NT2/D1 (cell line): Measurements from ENCODE around the gene WBP1.

ENCODE experiments used
- DNase-seq: peaks from one replicate; pipeline ENCODE4 v3.0.0-alpha.2; 2011; ENCODE audit warnings: low read depth, low spot score
- H3K27me3 ChIP-seq: 2 replicates; pipeline ENCODE4 v1.6.0; 2011; ENCODE audit warnings: mild to moderate bottlenecking; ENCODE audit not compliant: insufficient read length, insufficient read depth
- H3K36me3 ChIP-seq: 2 replicates; pipeline ENCODE4 v1.6.1; 2011; ENCODE audit warnings: mild to moderate bottlenecking, low read length, mixed read lengths; ENCODE audit not compliant: insufficient read depth, insufficient read length
- H3K4me1 ChIP-seq: 2 replicates; pipeline ENCODE4 v1.5.1; 2011; ENCODE audit not compliant: insufficient read depth, insufficient read length
- H3K4me3 ChIP-seq: 2 replicates; pipeline ENCODE4 v1.5.1; 2011; ENCODE audit warnings: low read depth; ENCODE audit not compliant: insufficient read length
- H3K9ac ChIP-seq: 2 replicates; pipeline ENCODE4 v1.6.0; 2011; ENCODE audit warnings: low read depth; ENCODE audit not compliant: insufficient read length
- H3K9me3 ChIP-seq: 2 replicates; pipeline ENCODE4 v1.5.1; 2011; ENCODE audit warnings: mild to moderate bottlenecking, low read length; ENCODE audit not compliant: insufficient read depth
- SUZ12 ChIP-seq: IDR thresholded peaks from 2 replicates; pipeline ENCODE4 v1.6.1; 2011; ENCODE audit not compliant: insufficient read length, insufficient read depth; ENCODE audit errors: extremely low read depth
- YY1 ChIP-seq: IDR thresholded peaks from 2 replicates; pipeline ENCODE4 v1.6.1; 2011; ENCODE audit not compliant: insufficient read length, insufficient read depth
- ZNF274 ChIP-seq: IDR thresholded peaks from 2 replicates; pipeline ENCODE4 v1.6.1; 2011; ENCODE audit warnings: mild to moderate bottlenecking, low read depth, low read length

The WBP1 gene

GRCh38 chr2:74447230-74447999 is 10.8 kb upstream of the WBP1 start:
- Histone ChIP-seq H3K9me3 (no peaks in the 10 kb centered on the region), H3K4me3 (no peak overlapping the region), H3K4me1 (no peaks in the 10 kb centered on the region), H3K9ac (no peak overlapping the region), H3K36me3 (no peaks in the 10 kb centered on the region), H3K27me3 (no peaks in the 10 kb centered on the region)
- no peak for DNase-seq
- TF ChIP-seq YY1 (no peak), SUZ12 (no peak), ZNF274 (no peak)

DNA sequence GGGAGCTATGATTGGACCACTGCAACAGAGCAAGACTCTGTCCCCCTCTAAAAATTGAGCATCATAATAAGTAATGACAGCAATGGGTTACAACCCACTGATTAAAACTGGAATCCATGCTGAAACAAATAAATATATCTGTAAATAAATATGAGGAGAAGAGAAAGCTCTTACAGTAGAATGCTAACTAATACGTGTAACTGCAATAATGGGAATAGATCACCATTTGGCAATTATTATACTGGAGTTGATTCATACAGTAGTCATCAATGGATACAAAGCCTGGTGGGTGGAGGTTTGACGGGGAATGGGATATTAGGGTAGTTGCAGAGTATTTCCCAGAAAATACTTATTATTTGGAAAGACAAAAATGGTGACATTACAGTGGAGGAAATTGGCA is 9.5 kb upstream of the WBP1 start:
- no peaks in the 10 kb centered on the region for H3K4me1 ChIP-seq
- no peaks in the 10 kb centered on the region for H3K27me3 ChIP-seq
- H3K9me3 ChIP-seq: no peaks in the 10 kb centered on the region
- DNase-seq: no peak
- no peak overlapping the region for H3K9ac ChIP-seq
- H3K4me3 ChIP-seq: no peak overlapping the region
- TF ChIP-seq SUZ12 (no peak), YY1 (no peak), ZNF274 (no peak)
- no peaks in the 10 kb centered on the region for H3K36me3 ChIP-seq

DNA sequence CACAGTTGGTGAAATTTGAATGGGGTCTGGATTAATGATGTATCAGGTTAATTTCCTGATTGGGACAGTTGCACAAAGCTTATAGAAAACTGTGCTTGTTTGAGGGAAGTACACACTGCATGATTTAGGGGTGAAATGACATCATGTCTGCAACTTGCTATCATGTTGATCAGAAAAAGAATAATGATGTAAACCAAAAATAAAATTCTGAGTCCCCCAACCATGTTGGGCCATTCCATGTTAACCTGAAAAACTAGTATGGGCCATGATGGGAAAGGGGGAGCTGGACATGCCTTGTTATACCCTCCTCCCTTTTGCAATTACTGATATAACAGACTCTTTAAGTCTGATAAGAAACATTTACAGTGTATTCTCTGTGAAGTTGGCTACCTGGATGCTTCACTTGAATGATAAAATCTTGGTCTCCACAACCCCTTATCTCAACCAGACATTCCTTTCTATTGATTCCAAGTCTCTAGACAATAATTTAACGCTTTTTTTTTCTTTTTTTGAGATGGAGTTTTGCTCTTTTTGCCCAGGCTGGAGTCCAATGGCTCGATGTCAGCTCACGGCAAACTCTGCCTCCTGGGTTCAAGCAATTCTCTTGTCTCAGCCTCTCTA is 7.6 kb upstream of the WBP1 start:
- H3K36me3 ChIP-seq: peaks cover under 1% of the 10 kb centered on the region
- DNase-seq: no peak
- no peak overlapping the region for H3K4me3 ChIP-seq
- TF ChIP-seq ZNF274: no peak
- TF ChIP-seq SUZ12: no peak
- TF ChIP-seq YY1: no peak
- no peaks in the 10 kb centered on the region for H3K27me3 ChIP-seq
- H3K9ac ChIP-seq: no peak overlapping the region
- no peaks in the 10 kb centered on the region for H3K9me3 ChIP-seq
- H3K4me1 ChIP-seq: no peaks in the 10 kb centered on the region

DNA sequence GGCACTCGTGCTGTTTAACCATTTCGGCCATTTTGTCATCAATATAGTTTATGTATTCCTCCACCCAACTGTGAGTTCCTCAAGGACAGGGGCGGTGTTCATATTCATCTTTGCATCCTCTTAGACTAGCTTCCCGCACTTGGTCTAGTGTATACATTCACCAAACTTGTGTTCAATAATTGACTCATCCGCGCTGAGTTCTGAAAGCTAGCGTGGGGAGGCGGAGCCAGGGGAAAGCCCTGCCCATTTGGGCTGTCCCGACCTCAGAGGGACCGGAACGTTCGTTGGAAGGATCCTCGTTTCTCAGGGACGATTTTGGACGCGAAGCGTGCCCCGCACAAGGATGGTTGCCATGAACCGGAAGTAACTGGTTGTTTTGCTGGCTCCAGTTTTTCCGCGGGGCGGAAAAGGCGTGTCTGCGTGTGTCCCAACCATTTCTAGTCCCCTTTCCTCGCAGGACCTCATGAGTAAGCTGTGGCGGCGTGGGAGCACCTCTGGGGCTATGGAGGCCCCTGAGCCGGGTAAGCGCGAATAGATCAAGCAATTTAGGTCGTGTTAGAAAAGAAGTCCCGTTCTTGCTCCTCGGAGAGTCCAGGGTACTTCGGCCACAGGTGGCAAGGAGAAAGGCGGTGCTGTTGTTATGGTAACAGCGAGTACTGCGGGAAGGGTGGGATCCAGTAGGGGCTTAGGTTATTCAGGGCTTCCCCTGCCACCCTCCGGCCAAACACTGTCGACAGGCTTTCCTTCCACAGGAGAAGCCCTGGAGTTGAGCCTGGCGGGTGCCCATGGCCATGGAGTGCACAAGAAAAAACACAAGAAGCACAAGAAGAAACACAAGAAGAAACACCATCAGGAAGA is 3.4 kb upstream of the WBP1 start, which contains the start of gene INO80B:
INO80B (plus strand) TSS at position 434 of the 858 bp plus-strand sequence; CDS start at position 464, 30 bp downstream.
- peak within 1 kb of the TSS; percentile 71 for H3K4me3 ChIP-seq
- H3K4me1 ChIP-seq: no peaks in the 10 kb centered on the region
- peaks cover 5% of the 10 kb centered on the region for H3K36me3 ChIP-seq
- peak within 1 kb of the TSS; percentile 68 for H3K9ac ChIP-seq
- peak; percentile 97 for DNase-seq
- H3K27me3 ChIP-seq: no peaks in the 10 kb centered on the region
- TF ChIP-seq ZNF274 (no peak), YY1 (peak; percentile 96)
- no peaks in the 10 kb centered on the region for H3K9me3 ChIP-seq

DNA sequence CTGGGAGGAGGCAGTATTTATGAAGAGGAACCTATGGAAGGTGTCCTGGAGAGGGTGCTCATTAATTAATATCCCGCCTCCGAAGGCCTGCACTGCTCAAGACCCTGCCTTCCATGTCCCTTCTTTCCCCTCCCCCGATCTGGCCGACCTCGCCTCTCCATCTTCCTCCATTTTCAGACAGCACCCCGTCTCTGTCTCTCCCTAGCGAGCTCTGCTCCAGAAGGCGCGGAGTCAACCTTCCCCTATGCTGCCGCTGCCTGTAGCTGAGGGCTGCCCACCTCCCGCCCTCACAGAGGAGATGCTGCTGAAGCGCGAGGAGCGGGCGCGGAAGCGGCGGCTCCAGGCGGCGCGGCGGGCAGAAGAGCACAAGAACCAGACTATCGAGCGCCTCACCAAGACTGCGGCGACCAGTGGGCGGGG is 1.1 kb upstream of the WBP1 start:
- DNase-seq: no peak
- H3K36me3 ChIP-seq: peaks cover 21% of the 10 kb centered on the region
- H3K4me3 ChIP-seq: peak overlapping the region; percentile 53
- TF ChIP-seq YY1: no peak
- no peak for TF ChIP-seq ZNF274
- TF ChIP-seq SUZ12: no peak
- H3K9ac ChIP-seq: peak overlapping the region; percentile 68
- no peaks in the 10 kb centered on the region for H3K27me3 ChIP-seq
- H3K4me1 ChIP-seq: no peaks in the 10 kb centered on the region
- no peaks in the 10 kb centered on the region for H3K9me3 ChIP-seq

DNA sequence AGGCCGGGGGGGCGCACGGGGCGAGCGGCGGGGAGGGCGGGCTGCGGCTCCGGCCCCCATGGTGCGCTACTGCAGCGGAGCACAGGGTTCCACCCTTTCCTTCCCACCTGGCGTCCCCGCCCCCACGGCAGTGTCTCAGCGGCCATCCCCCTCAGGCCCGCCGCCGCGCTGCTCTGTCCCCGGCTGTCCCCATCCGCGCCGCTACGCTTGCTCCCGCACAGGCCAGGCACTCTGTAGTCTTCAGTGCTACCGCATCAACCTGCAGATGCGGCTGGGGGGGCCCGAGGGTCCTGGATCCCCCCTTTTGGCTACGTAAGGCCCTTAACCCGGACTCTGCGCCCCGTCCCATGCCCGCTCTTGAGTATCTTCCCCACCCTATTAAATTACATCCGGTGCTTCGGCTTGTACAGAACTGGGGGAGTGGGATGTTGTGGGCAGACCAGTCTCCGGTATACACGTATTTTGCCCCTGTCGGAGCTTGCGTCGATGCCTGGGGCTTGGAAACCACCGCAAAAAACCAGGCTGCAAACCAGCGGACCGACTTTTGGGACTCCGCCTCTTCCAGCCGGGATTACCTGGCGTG is 598 bp upstream of the WBP1 start:
- TF ChIP-seq SUZ12: no peak
- TF ChIP-seq YY1: no peak
- TF ChIP-seq ZNF274: no peak

More for the DNA sequence above, 598 bp upstream of the WBP1 start:
- Histone ChIP-seq H3K4me1 (no peaks in the 10 kb centered on the region), H3K9ac (peak overlapping the region; percentile 68), H3K36me3 (peaks cover 26% of the 10 kb centered on the region), H3K4me3 (peak overlapping the region; percentile 63), H3K27me3 (no peaks in the 10 kb centered on the region), H3K9me3 (no peaks in the 10 kb centered on the region)
- DNase-seq: no peak
